Trophoblast cell (in vitro differentiated cells and primary cell): ENCODE results near the gene KIF21A.

Source experiments
- DNase-seq, 2 donors: peaks; one replicate each; pipeline ENCODE4 v3.0.0-alpha.2; 2016
- H2AFZ ChIP-seq: 2 replicates; pipeline ENCODE4 v1.6.1; 2013; ENCODE audit warnings: low read length, moderate library complexity, mild to moderate bottlenecking; ENCODE audit not compliant: insufficient read depth, poor library complexity
- H2AK5ac ChIP-seq: 2 replicates; pipeline ENCODE4 v1.6.1; 2013; ENCODE audit warnings: mild to moderate bottlenecking, low read length
- H2BK120ac ChIP-seq: 2 replicates; pipeline ENCODE4 v1.6.1; 2013; ENCODE audit warnings: low read length, mild to moderate bottlenecking, moderate library complexity; ENCODE audit not compliant: insufficient read depth, poor library complexity
- H2BK12ac ChIP-seq: 2 replicates; pipeline ENCODE4 v1.6.1; 2013; ENCODE audit warnings: mild to moderate bottlenecking, low read length, moderate library complexity
- H2BK5ac ChIP-seq: 2 replicates; pipeline ENCODE4 v1.6.1; 2013; ENCODE audit warnings: low read length, low read depth, moderate library complexity, mild to moderate bottlenecking; ENCODE audit not compliant: poor library complexity
- H3K14ac ChIP-seq: 2 replicates; pipeline ENCODE4 v1.6.1; 2013; ENCODE audit warnings: mild to moderate bottlenecking, low read length
- H3K18ac ChIP-seq: 2 replicates; pipeline ENCODE4 v1.6.1; 2013; ENCODE audit warnings: mild to moderate bottlenecking, low read length
- H3K23ac ChIP-seq: 2 replicates; pipeline ENCODE4 v1.6.1; 2013; ENCODE audit warnings: low read length
- H3K27ac ChIP-seq: 2 replicates; pipeline ENCODE4 v1.5.1; 2013; ENCODE audit warnings: low read depth, mild to moderate bottlenecking, inconsistent platforms, low read length, moderate library complexity
- H3K27me3 ChIP-seq: 2 replicates; pipeline ENCODE4 v1.6.1; 2013; ENCODE audit warnings: inconsistent platforms, mild to moderate bottlenecking, low read length, moderate library complexity; ENCODE audit not compliant: insufficient read depth
- H3K36me3 ChIP-seq, 2 experiments: 1 replicate in 1 of 2; 2 replicates in 1 of 2; pipeline ENCODE4 v1.6.1; 2013; ENCODE audit warnings: low read length in 2 of 2, mild to moderate bottlenecking in 2 of 2, moderate library complexity in 1 of 2; ENCODE audit not compliant: insufficient read depth in 2 of 2, control insufficient read depth in 1 of 2
- H3K4ac ChIP-seq: 2 replicates; pipeline ENCODE4 v1.6.1; 2013; ENCODE audit warnings: low read depth, mild to moderate bottlenecking, low read length, moderate library complexity
- H3K4me1 ChIP-seq, 2 experiments: 1 replicate in 1 of 2; 2 replicates in 1 of 2; pipeline ENCODE4 v1.6.1; 2013; ENCODE audit warnings: low read length in 2 of 2, mild to moderate bottlenecking in 2 of 2, moderate library complexity in 1 of 2; ENCODE audit not compliant: insufficient read depth in 2 of 2, control insufficient read depth in 1 of 2
- H3K4me2 ChIP-seq: 2 replicates; pipeline ENCODE4 v1.6.1; 2013; ENCODE audit warnings: inconsistent platforms, mild to moderate bottlenecking, low read length, moderate library complexity
- H3K4me3 ChIP-seq: 2 replicates; pipeline ENCODE4 v1.5.1; 2013; ENCODE audit warnings: mild to moderate bottlenecking, low read depth, low read length, inconsistent platforms
- H3K79me1 ChIP-seq: one replicate; pipeline ENCODE4 v1.6.1; 2013; ENCODE audit warnings: low read length
- H3K79me2 ChIP-seq: 2 replicates; pipeline ENCODE4 v1.6.1; 2013; ENCODE audit warnings: low read length, mild to moderate bottlenecking; ENCODE audit not compliant: control insufficient read depth, insufficient read depth, poor library complexity
- H3K9ac ChIP-seq: 2 replicates; pipeline ENCODE4 v1.6.1; 2013; ENCODE audit warnings: mild to moderate bottlenecking, low read length
- H3K9me3 ChIP-seq: 2 replicates; pipeline ENCODE4 v1.6.1; 2013; ENCODE audit warnings: low read depth, mild to moderate bottlenecking, control low read depth, inconsistent platforms, low read length; ENCODE audit not compliant: insufficient read depth
- H4K12ac ChIP-seq: 2 replicates; pipeline ENCODE4 v1.6.1; 2013; ENCODE audit warnings: low read depth, mild to moderate bottlenecking, low read length, moderate library complexity
- H4K8ac ChIP-seq: 2 replicates; pipeline ENCODE4 v1.6.1; 2013; ENCODE audit warnings: low read depth, mild to moderate bottlenecking, low read length, moderate library complexity
- H4K91ac ChIP-seq: one replicate; pipeline ENCODE4 v1.6.1; 2013; ENCODE audit warnings: low read depth, mild to moderate bottlenecking, low read length, moderate library complexity
- WGBS: extraction: QIAGEN DNeasy Blood & Tissue Kit; methylation state at CpG from one replicate; pipeline ENCODE4 v1.1.7; 2013; ENCODE audit warnings: missing lambda C conversion rate; ENCODE audit not compliant: insufficient read length, insufficient coverage; ENCODE audit errors: extremely low coverage; 5-methylcytosine and 5-hydroxymethylcytosine counted together

The KIF21A gene

DNA sequence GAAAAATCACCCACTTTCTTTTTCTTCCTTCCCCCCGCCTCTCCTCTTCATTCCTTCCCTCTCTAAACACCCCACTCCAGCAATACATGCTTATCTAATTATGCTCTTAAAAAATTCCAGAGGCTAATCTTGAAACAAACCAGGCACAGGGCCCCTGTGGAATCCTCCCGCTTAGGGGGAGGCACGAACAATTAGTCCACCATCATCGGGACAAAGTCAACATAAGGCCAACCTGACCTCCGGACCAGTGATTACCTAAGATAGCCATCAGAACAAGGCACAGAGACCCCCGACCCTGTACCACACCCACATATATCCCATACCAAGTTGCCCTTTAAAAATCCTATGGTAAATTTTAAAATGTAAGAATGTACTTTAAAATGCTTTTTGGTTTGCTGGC lies 47.1 kb downstream of the KIF21A start:
- H3K79me2 ChIP-seq, result peaks cover 4% of the 10 kb centered on the region
- no peak overlapping the region for H2AK5ac ChIP-seq
- 100% methylated on average over 1 of the region's 6 CpGs for WGBS
- H3K23ac ChIP-seq, result no peak overlapping the region
- peaks cover 4 to 10% of the 10 kb centered on the region in 2 experiments for H3K4me1 ChIP-seq
- no peak overlapping the region for H3K4me2 ChIP-seq
- H3K9ac ChIP-seq, result no peak overlapping the region
- no peaks in the 10 kb centered on the region for H3K36me3 ChIP-seq
- no peak overlapping the region for H3K4me3 ChIP-seq
- H3K79me1 ChIP-seq, result no peaks in the 10 kb centered on the region
- no peak overlapping the region for H4K91ac ChIP-seq
- H2BK5ac ChIP-seq, result no peak overlapping the region
- no peaks in the 10 kb centered on the region for H3K9me3 ChIP-seq
- no peaks in the 10 kb centered on the region for H3K27me3 ChIP-seq
- H2AFZ ChIP-seq, result no peak overlapping the region
- H3K18ac ChIP-seq, result no peak overlapping the region
- H4K8ac ChIP-seq, result no peak overlapping the region
- H3K14ac ChIP-seq, result no peak overlapping the region
- no peak overlapping the region for H4K12ac ChIP-seq
- H3K27ac ChIP-seq, result no peak overlapping the region
- no peak overlapping the region for H2BK12ac ChIP-seq
- H2BK120ac ChIP-seq, result no peak overlapping the region
- no peak overlapping the region for H3K4ac ChIP-seq
- no peak for DNase-seq

DNA sequence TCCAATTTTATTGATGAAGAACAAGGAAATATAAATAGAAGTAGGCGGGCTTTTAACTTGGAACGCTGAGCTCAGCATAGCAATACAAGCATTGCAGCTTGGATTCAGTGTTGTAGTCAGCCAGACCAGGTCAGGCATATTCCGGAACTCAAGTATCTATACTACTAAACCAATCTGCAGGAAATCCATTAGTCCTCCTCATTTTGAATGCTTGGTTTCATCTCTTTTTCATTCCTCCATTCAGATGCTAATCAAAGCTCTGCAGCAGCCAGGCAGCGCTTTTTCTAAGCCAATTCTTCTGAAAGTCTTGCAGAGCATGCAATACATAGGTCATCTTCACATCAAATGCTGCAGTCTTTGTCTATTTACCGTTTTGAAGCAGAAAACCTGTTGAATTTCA lies 49.0 kb downstream of the KIF21A start:
- Histone ChIP-seq H2BK5ac (no peak overlapping the region), H3K23ac (no peak overlapping the region), H2AK5ac (no peak overlapping the region), H3K27ac (no peak overlapping the region), H4K12ac (no peak overlapping the region), H3K9ac (no peak overlapping the region), H2BK12ac (no peak overlapping the region), H3K18ac (no peak overlapping the region), H3K4me3 (no peak overlapping the region), H3K4ac (no peak overlapping the region), H4K91ac (no peak overlapping the region), H3K14ac (no peak overlapping the region), H3K36me3 (no peaks in the 10 kb centered on the region), H3K4me1 (peaks cover 4 to 10% of the 10 kb centered on the region in 2 experiments), H3K79me1 (no peaks in the 10 kb centered on the region), H3K79me2 (peaks cover 4% of the 10 kb centered on the region), H2AFZ (no peak overlapping the region), H3K4me2 (no peak overlapping the region), H3K27me3 (no peaks in the 10 kb centered on the region), H4K8ac (no peak overlapping the region), H2BK120ac (no peak overlapping the region), H3K9me3 (no peaks in the 10 kb centered on the region)
- no peak for DNase-seq
- no CpG with 5 or more reads among the region's 5 CpGs for WGBS

DNA sequence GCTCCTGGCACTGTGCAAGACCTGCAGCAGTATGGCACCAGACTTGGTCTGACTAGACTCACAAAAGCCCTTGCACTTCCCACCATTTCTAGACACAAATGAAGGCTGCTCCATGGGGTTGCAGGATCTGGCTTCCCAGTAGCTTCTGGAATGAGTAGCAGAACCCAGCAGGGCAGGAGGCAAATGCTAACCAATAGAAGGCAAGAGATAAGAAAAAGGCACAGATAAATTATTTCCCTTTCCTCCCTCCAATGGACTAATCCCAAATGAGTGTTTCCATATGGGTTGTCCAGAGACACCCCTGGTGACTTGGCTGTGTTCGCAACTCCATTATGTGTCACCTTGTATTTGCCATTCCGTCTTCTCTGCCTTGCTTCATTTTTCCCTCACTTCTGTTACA lies 49.7 kb downstream of the KIF21A start:
- Histone ChIP-seq H2BK5ac (no peak overlapping the region), H2AFZ (no peak overlapping the region), H3K4me3 (no peak overlapping the region), H2BK12ac (no peak overlapping the region), H3K9ac (no peak overlapping the region), H3K14ac (no peak overlapping the region), H3K23ac (no peak overlapping the region), H3K4me2 (no peak overlapping the region), H4K12ac (no peak overlapping the region), H4K91ac (no peak overlapping the region), H3K4ac (no peak overlapping the region), H3K79me1 (no peaks in the 10 kb centered on the region), H2AK5ac (no peak overlapping the region), H3K27me3 (no peaks in the 10 kb centered on the region), H3K27ac (no peak overlapping the region), H3K18ac (no peak overlapping the region), H3K79me2 (peaks cover 4% of the 10 kb centered on the region), H2BK120ac (no peak overlapping the region), H4K8ac (no peak overlapping the region), H3K9me3 (no peaks in the 10 kb centered on the region), H3K4me1 (peaks cover 4 to 10% of the 10 kb centered on the region in 2 experiments), H3K36me3 (no peaks in the 10 kb centered on the region)
- WGBS, result no CpG with 5 or more reads among the region's 2 CpGs
- DNase-seq, result no peak

DNA sequence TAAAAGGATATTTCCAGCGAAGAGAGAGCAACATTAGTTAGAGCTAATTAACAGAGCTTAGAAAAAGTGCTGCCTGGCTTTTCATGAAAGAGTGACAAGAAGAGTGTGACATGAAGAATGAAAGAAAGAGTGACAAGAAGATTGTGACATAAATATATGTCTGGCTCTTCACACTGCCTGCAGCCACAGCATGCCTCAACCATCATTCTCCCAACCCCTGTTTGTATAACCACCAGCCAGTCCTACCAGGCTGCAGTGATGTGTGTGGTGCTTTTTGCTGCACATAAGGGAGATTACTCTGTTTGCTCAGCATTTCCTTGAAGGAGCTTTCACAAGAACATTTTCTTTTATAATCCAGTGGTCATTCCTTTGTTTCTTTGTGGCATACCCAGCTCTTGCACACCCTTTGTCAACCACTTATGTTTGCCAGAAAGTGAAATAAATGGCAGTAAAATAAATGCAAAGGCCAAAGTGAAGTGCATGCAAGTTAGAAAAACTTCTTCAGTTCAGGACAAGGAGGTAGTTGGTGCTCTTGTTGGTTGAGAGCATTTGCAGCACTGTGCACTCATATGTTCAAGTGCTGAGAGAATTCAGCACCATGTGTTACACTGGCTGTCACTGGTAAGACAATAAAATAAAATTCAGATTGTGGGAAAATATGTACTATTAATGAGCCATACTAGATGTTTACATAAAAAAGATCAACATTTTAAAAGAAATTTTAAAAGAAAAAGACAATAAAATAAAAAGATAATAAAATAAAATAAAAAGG lies 50.6 kb downstream of the KIF21A start:
- no peak overlapping the region for H2AK5ac ChIP-seq
- no peak overlapping the region for H3K4me3 ChIP-seq
- H3K9ac ChIP-seq, result no peak overlapping the region
- no peak overlapping the region for H3K4ac ChIP-seq
- H3K27ac ChIP-seq, result no peak overlapping the region
- H3K23ac ChIP-seq, result no peak overlapping the region
- H2BK120ac ChIP-seq, result no peak overlapping the region
- H3K36me3 ChIP-seq, result no peaks in the 10 kb centered on the region
- H3K14ac ChIP-seq, result no peak overlapping the region
- no peaks in the 10 kb centered on the region for H3K79me1 ChIP-seq
- no peak overlapping the region for H2AFZ ChIP-seq
- no CpG with 5 or more reads among the region's 1 CpG for WGBS
- H4K12ac ChIP-seq, result no peak overlapping the region
- H3K4me2 ChIP-seq, result no peak overlapping the region
- no peaks in the 10 kb centered on the region for H3K9me3 ChIP-seq
- H2BK5ac ChIP-seq, result no peak overlapping the region
- no peaks in the 10 kb centered on the region for H3K27me3 ChIP-seq
- H4K8ac ChIP-seq, result no peak overlapping the region
- DNase-seq, result no peak
- H4K91ac ChIP-seq, result no peak overlapping the region
- H3K18ac ChIP-seq, result no peak overlapping the region
- H3K4me1 ChIP-seq, result peaks cover 4 to 10% of the 10 kb centered on the region in 2 experiments
- H2BK12ac ChIP-seq, result no peak overlapping the region
- peaks cover 1% of the 10 kb centered on the region for H3K79me2 ChIP-seq
